ENCODE results near the gene HSPA6.
"Not testable (repeated sequence)": the region's sequence is repeated elsewhere in the genome, so short reads cannot be mapped to it uniquely, and the experiment has no call there.

Gene HSPA6

DNA sequence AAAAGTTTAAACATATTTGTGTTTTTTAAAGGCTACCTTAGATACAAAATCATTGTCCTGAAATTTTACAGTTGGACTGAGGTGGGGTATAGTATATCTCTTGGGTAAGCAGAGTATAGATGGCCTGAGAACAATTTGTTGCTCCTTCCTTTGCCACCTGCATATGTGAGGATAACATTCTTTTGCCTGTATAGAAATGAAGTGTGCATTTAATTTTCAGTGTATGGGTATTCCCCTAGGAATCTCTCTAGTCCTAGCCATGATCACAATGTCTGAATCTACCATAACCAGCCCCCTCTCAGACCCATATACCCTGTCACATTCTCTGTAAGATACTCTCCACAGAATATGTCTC is 21.0 kb upstream of the HSPA6 start:
- no peak for TF ChIP-seq CTCF (IDR thresholded peaks at IDR 0.05; ENCODE audit: insufficient read depth, low read depth, low read length, missing control alignments)
- no peak for DNase-seq (ENCODE audit: low read depth)
- no peak overlapping the region for H3K4me3 ChIP-seq (ENCODE audit: low read depth, low read length)

DNA sequence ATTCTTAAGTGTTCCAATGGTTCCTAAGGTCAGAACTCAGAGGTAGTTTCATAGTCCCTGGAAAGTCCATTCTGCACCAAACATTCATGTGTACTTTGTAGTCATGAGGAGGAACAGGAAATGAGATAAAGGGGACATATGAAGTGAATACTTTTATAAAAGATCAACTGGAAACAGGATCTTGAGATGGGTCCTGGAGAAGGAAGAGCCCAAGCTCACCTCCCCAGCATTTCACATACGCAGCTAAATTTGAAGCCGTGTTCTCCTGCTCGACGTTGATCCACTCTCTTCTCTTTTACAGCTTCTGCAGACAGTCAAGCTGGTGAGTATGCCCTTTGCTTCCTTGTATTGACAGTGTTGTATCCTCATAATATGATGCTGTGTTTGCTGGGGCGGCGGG is 18.7 kb upstream of the HSPA6 start:
- H3K4me3 ChIP-seq (ENCODE audit: low read depth, low read length) = no peak overlapping the region
- no peak for TF ChIP-seq CTCF (IDR thresholded peaks at IDR 0.05; ENCODE audit: insufficient read depth, low read depth, low read length, missing control alignments)
- DNase-seq (ENCODE audit: low read depth) = no peak

DNA sequence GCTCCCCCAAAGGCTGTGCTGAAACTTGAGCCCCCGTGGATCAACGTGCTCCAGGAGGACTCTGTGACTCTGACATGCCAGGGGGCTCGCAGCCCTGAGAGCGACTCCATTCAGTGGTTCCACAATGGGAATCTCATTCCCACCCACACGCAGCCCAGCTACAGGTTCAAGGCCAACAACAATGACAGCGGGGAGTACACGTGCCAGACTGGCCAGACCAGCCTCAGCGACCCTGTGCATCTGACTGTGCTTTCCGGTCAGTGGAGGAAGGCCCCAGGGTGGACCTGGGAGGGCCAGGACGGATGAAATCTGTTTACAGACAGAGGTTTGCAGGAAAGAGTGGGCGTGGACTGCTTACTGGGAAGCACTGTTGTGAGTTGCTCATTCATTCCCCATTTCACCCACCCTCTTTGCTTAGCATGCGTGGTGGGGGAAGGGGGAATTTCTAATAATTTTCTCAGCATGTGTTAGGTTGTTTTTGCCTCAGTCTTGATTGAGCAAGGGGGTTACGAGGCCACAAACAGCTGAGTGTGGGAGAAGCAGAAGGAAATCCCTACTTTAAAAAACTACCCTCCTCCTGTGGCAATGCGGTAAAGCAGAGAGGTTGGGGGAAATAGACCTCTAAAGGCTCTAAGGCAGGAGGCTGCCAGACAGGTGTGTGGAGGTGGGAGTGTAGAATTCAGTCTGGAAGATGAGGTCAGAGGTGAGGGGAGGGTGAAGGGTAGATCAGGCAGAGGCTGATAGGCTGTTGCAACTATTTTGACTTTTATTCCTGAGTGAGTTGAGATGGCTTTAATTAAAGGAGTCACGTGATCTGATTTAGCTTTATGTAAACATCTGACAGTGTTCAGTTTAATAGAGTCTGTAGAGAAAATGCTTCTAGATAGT is 17.8 kb upstream of the HSPA6 start:
- DNase-seq (ENCODE audit: low read depth) = no peak
- no peak overlapping the region for H3K4me3 ChIP-seq (ENCODE audit: low read depth, low read length)
- TF ChIP-seq CTCF (IDR thresholded peaks at IDR 0.05; ENCODE audit: insufficient read depth, low read depth, low read length, missing control alignments) = no peak

DNA sequence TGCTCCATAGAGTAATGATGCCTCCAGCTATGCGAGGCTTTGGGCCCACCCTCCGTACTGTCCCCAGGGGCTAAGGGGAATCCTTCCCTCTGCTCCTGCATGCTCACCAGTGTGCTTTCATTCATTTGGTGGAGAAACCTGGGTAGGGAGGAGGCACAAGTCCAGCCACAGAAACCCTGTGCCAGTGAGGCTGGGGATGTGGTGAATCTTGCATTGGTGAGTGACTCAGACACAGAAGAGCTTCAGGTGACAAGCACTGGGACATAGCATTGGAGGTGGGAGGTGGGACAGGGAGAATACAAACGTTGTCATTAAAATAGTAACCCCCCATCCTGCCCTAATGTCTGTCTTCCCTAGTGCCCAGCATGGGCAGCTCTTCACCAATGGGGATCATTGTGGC is 13.9 kb upstream of the HSPA6 start:
- no peak for DNase-seq (ENCODE audit: low read depth)
- H3K4me3 ChIP-seq (ENCODE audit: low read depth, low read length) = no peak overlapping the region
- TF ChIP-seq CTCF (IDR thresholded peaks at IDR 0.05; ENCODE audit: insufficient read depth, low read depth, low read length, missing control alignments) = no peak

- no peak for DNase-seq (ENCODE audit: low read depth)
- TF ChIP-seq CTCF (IDR thresholded peaks at IDR 0.05; ENCODE audit: insufficient read depth, low read depth, low read length, missing control alignments) = no peak
- H3K4me3 ChIP-seq (ENCODE audit: low read depth, low read length) = no peak overlapping the region
Observed at GRCh38 chr1:161511018-161511755, 13.2 kb upstream of the HSPA6 start.

- no peak for TF ChIP-seq CTCF (IDR thresholded peaks at IDR 0.05; ENCODE audit: insufficient read depth, low read depth, low read length, missing control alignments)
- DNase-seq (ENCODE audit: low read depth) = no peak
- H3K4me3 ChIP-seq (ENCODE audit: low read depth, low read length) = no peak overlapping the region
Observed at GRCh38 chr1:161511756-161512060, 12.6 kb upstream of the HSPA6 start.

DNA sequence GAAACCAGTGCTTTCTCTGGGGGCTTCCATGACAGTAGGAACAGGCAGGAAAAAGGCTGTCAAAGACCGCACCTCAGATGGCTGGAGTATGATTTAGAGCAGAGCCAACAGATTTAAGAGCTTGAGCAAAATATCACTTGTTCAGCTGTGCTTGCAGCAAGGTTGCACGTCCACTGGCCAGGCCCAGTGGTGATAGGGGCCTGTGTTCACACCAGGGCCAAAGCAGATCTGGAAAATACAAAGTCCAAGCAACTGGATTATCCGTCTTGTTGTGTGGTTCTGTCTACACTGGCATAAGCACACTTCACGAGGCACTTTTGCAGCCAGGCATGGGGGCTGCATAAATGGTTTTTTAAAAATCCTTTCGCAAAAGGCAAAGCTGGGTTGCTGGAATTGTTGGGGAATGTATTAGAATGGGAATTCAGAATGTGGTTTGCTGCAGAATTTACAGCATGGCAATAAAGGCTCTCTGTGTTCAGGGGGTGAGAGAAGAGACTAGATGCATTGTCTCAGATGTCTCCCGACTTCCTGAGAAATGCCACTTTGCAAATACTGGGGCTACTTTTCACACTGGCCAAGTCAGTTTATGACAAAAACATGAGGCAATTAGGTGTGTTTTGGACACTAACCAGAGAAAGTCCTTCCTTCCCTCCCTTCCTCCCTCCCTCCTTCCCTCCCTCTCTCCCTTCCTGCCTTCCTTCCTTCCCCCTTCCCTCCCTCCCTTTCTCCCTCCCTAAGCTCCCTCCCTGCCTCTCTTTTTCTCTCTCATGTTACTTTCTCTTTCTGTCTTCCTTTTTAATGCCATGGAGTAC is 11.5 kb upstream of the HSPA6 start:
- DNase-seq (ENCODE audit: low read depth); H3K4me3 ChIP-seq (ENCODE audit: low read depth, low read length): not testable (repeated sequence)

- not testable (repeated sequence) for DNase-seq (ENCODE audit: low read depth); H3K4me3 ChIP-seq (ENCODE audit: low read depth, low read length)
Observed at GRCh38 chr1:161513448-161513780, 10.9 kb upstream of the HSPA6 start.

GRCh38 chr1:161513953-161514352 is 10.4 kb upstream of the HSPA6 start:
- not testable (repeated sequence) for DNase-seq (ENCODE audit: low read depth); H3K4me3 ChIP-seq (ENCODE audit: low read depth, low read length)

- H3K4me3 ChIP-seq (ENCODE audit: low read depth, low read length); DNase-seq (ENCODE audit: low read depth): not testable (repeated sequence)
Observed at GRCh38 chr1:161523041-161523816, 1.1 kb upstream of the HSPA6 start.
